PC-9 (cell line): ENCODE measurements around the gene ZNF665.

ENCODE experiments used
- EZH2 ChIP-seq: fragments of 200-600 bp; sonication (generic); IDR thresholded peaks from 2 replicates; pipeline ENCODE4 v1.8.0; 2017; ENCODE audit warnings: antibody characterized with exemption, low read depth
- TF ChIP-seq, protein P1 (sequence below): fragments of 200-600 bp; sonication (generic); conservative IDR thresholded peaks from 2 replicates; pipeline ENCODE4 v1.6.1; 2017; ENCODE audit warnings: mixed run types, antibody characterized with exemption, mild to moderate bottlenecking, moderate library complexity

GRCh38 chr19:53158119-53158656 is 35.0 kb downstream of the ZNF665 start:
- TF ChIP-seq, protein P1, sequence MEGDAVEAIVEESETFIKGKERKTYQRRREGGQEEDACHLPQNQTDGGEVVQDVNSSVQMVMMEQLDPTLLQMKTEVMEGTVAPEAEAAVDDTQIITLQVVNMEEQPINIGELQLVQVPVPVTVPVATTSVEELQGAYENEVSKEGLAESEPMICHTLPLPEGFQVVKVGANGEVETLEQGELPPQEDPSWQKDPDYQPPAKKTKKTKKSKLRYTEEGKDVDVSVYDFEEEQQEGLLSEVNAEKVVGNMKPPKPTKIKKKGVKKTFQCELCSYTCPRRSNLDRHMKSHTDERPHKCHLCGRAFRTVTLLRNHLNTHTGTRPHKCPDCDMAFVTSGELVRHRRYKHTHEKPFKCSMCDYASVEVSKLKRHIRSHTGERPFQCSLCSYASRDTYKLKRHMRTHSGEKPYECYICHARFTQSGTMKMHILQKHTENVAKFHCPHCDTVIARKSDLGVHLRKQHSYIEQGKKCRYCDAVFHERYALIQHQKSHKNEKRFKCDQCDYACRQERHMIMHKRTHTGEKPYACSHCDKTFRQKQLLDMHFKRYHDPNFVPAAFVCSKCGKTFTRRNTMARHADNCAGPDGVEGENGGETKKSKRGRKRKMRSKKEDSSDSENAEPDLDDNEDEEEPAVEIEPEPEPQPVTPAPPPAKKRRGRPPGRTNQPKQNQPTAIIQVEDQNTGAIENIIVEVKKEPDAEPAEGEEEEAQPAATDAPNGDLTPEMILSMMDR, result no peak
- TF ChIP-seq EZH2, result no peak
